ENCODE data around the gene LRFN3.
"Not testable (repeated sequence)": the region's sequence is repeated elsewhere in the genome, so short reads cannot be mapped to it uniquely, and the experiment has no call there.

LRFN3 gene

GRCh38 chr19:35935911-35936737 lies at the start of gene LRFN3:
Gene LRFN3, plus strand, starts transcription at chr19:35936374. Its CDS starts 3,052 bp downstream, at chr19:35939426.
- peak; percentile 49 for DNase-seq (ENCODE audit: low spot score)

GRCh38 chr19:35887197-35887596 lies 49.0 kb upstream of the LRFN3 start:
- DNase-seq (ENCODE audit: low spot score): no peak

GRCh38 chr19:35888398-35888797 lies 47.8 kb upstream of the LRFN3 start:
- DNase-seq (ENCODE audit: low spot score): no peak

- DNase-seq (ENCODE audit: low spot score): no peak
Measured at GRCh38 chr19:35889370-35890112, 46.6 kb upstream of the LRFN3 start.

GRCh38 chr19:35890113-35890650 lies 46.0 kb upstream of the LRFN3 start:
- DNase-seq (ENCODE audit: low spot score): no peak

- not testable (repeated sequence) for DNase-seq (ENCODE audit: low spot score)
Measured at GRCh38 chr19:35891819-35892218, 44.4 kb upstream of the LRFN3 start.

- no peak for DNase-seq (ENCODE audit: low spot score)
Measured at GRCh38 chr19:35894342-35894741, 41.8 kb upstream of the LRFN3 start.

GRCh38 chr19:35895911-35896642 lies 40.1 kb upstream of the LRFN3 start:
- no peak for DNase-seq (ENCODE audit: low spot score)

- no peak for DNase-seq (ENCODE audit: low spot score)
Measured at GRCh38 chr19:35896643-35897040, 39.5 kb upstream of the LRFN3 start.

GRCh38 chr19:35897706-35898451 lies 38.3 kb upstream of the LRFN3 start:
- DNase-seq (ENCODE audit: low spot score): no peak

- DNase-seq (ENCODE audit: low spot score): no peak
Measured at GRCh38 chr19:35898499-35898809, 37.7 kb upstream of the LRFN3 start.

GRCh38 chr19:35899547-35900214 lies 36.5 kb upstream of the LRFN3 start:
- peak; percentile 84 for DNase-seq (ENCODE audit: low spot score)

GRCh38 chr19:35901055-35901644 lies 35.0 kb upstream of the LRFN3 start:
- DNase-seq (ENCODE audit: low spot score): no peak

GRCh38 chr19:35901854-35902661 lies 34.1 kb upstream of the LRFN3 start, which contains the start of gene HCST:
Gene HCST, plus strand, starts transcription at chr19:35902529. Its CDS starts 65 bp downstream, at chr19:35902594.
- DNase-seq (ENCODE audit: low spot score): peak; percentile 37

GRCh38 chr19:35902870-35903475 lies 33.2 kb upstream of the LRFN3 start:
- no peak for DNase-seq (ENCODE audit: low spot score)

GRCh38 chr19:35903550-35904179 lies 32.5 kb upstream of the LRFN3 start:
- peak; percentile 89 for DNase-seq (ENCODE audit: low spot score)

GRCh38 chr19:35904311-35905068 lies 31.7 kb upstream of the LRFN3 start:
- no peak for DNase-seq (ENCODE audit: low spot score)

- DNase-seq (ENCODE audit: low spot score): no peak
Measured at GRCh38 chr19:35905178-35905727, 30.9 kb upstream of the LRFN3 start.
